Suprapubic skin (tissue), 3 donors: ENCODE results near the gene LCP1.

Source experiments
- POLR2AphosphoS5 ChIP-seq, 3 donors: sonication (generic); formaldehyde crosslinking; IDR thresholded peaks; one replicate each; pipeline ENCODE4 v1.6.1; 2017; ENCODE audit warnings: antibody characterized with exemption in 3 of 3
- TF ChIP-seq, protein P1 (sequence below), 2 donors: fragments of 200-600 bp in 1 of 2; fragments of 450-650 bp in 1 of 2; sonication (generic) in 1 of 2; IDR thresholded peaks; one replicate each; pipeline ENCODE4 v1.5.1; 2016 to 2019; ENCODE audit warnings: antibody characterized with exemption in 2 of 2, mild to moderate bottlenecking in 1 of 2, moderate library complexity in 1 of 2

DNA sequence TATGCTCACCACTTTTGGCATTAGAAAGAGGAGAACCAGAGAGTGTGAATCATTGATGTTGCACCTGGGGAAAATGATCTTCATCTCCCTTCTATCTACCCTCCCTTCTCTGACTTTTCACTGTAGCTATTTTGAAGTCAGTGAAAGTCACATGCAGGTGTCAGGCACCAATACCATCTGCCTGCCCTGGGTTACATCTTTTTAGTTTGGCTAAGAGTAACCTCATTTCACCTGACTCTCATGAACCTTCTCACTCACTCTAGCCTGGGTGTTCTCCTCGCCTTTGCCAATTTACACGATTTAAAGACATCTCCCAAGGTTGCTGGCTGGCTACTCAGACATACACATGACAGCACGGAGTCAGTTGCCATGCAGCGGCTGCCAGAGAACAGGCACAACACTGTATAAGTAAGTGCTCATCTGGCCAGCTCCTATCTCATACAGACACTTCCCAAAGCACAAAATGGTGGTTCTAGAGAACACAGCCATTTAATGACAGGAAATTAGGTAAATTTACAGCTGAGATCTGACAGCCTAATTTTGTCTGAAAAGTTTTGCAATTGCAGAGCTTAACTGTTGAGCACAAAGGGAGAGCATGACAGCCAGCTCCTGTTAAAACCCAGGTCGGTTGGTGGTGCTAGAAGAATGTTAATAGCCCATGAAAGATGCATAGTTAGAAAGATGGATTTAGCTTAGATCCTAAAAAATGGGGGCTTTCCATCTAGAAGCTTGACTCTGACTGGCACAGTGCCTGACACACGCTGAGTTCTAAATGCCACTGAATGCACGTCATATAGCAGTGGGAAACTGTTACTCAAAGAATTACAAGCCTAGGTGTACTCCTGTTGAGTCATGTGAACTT lies 32.5 kb downstream of the LCP1 start:
- TF ChIP-seq, protein P1, sequence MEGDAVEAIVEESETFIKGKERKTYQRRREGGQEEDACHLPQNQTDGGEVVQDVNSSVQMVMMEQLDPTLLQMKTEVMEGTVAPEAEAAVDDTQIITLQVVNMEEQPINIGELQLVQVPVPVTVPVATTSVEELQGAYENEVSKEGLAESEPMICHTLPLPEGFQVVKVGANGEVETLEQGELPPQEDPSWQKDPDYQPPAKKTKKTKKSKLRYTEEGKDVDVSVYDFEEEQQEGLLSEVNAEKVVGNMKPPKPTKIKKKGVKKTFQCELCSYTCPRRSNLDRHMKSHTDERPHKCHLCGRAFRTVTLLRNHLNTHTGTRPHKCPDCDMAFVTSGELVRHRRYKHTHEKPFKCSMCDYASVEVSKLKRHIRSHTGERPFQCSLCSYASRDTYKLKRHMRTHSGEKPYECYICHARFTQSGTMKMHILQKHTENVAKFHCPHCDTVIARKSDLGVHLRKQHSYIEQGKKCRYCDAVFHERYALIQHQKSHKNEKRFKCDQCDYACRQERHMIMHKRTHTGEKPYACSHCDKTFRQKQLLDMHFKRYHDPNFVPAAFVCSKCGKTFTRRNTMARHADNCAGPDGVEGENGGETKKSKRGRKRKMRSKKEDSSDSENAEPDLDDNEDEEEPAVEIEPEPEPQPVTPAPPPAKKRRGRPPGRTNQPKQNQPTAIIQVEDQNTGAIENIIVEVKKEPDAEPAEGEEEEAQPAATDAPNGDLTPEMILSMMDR (IDR thresholded peaks at IDR 0.05) = no peak
- TF ChIP-seq POLR2AphosphoS5 (IDR thresholded peaks at IDR 0.05) = no peak
